ENCODE data around the gene RALGAPA1.
"Not testable (repeated sequence)": the region's sequence is repeated elsewhere in the genome, so short reads cannot be mapped to it uniquely, and the experiment has no call there.

The RALGAPA1 gene

DNA sequence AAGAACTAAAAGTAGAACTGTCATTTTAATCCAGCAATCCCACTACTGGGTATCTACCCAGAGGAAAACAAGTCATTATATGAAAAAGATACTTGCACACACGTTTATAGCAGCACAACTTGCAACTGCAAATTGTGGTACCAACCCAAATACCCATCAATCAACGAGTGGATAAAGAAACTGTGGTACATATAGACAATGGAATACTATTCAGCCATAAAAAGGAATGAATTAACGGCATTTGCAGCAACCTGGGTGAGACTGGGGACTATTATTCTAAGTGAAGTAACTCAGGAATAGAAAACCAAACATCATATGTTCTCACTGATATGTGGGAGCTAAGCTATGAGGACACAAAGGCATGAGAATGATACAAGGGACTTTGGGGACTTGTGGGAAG is 73.9 kb downstream of the RALGAPA1 start:
- not testable (repeated sequence) for H3K4me1 ChIP-seq (ENCODE audit: control insufficient read depth, insufficient read depth, low read length, poor library complexity, severe bottlenecking); H3K4me3 ChIP-seq (ENCODE audit: extremely low read depth, insufficient read depth, low read length, poor library complexity, severe bottlenecking); H3K27ac ChIP-seq (ENCODE audit: low read depth, low read length, severe bottlenecking); H3K36me3 ChIP-seq (ENCODE audit: control insufficient read depth, insufficient read depth, low read length); H3K9me3 ChIP-seq (ENCODE audit: control insufficient read depth, low read length)
- WGBS, 2 experiments (ENCODE audit: insufficient coverage in 2 of 2), result no CpG with 5 or more reads among the region's 3 CpGs

- not testable (repeated sequence) for H3K4me1 ChIP-seq (ENCODE audit: control insufficient read depth, insufficient read depth, low read length, poor library complexity, severe bottlenecking)
These were observed 75.6 kb downstream of the RALGAPA1 start for GRCh38 chr14:35733510-35733909.

DNA sequence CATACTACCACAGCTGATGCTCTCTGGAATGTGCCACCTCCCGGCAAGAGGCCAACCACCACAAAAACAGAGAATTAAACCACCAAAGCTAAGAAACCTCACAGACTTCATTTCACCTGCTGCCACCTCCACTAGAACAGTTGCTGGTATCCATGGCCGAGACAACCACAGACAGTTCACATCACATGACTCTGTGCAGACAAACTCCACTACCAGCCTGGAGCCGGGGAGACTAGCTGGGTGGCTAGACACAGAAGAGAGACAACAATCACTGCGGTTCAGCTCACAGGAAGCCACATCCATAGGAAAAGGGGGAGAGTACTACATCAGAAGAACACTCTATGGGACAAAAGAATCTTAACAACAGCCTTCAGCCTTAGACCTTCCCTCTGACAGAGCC is 78.2 kb downstream of the RALGAPA1 start:
- no peaks in the 10 kb centered on the region for H3K9me3 ChIP-seq (ENCODE audit: control insufficient read depth, low read length)
- H3K27ac ChIP-seq (ENCODE audit: low read depth, low read length, severe bottlenecking), result no peak overlapping the region
- no peaks in the 10 kb centered on the region for H3K36me3 ChIP-seq (ENCODE audit: control insufficient read depth, insufficient read depth, low read length)
- 80 to 100% methylated on average over 2 of the region's 4 CpGs for WGBS, 2 experiments (ENCODE audit: insufficient coverage in 2 of 2)
- no peaks in the 10 kb centered on the region for H3K4me1 ChIP-seq (ENCODE audit: control insufficient read depth, insufficient read depth, low read length, poor library complexity, severe bottlenecking)
- H3K4me3 ChIP-seq (ENCODE audit: extremely low read depth, insufficient read depth, low read length, poor library complexity, severe bottlenecking), result no peak overlapping the region

More at GRCh38 chr14:35733510-35733909, 75.6 kb downstream of the RALGAPA1 start:
- WGBS, 2 experiments (ENCODE audit: insufficient coverage in 2 of 2), result 89% methylated on average over 1 of the region's 1 CpG; no CpG with 5 or more reads in 1 of the 2 experiments
- H3K36me3 ChIP-seq (ENCODE audit: control insufficient read depth, insufficient read depth, low read length); H3K9me3 ChIP-seq (ENCODE audit: control insufficient read depth, low read length); H3K27ac ChIP-seq (ENCODE audit: low read depth, low read length, severe bottlenecking); H3K4me3 ChIP-seq (ENCODE audit: extremely low read depth, insufficient read depth, low read length, poor library complexity, severe bottlenecking): not testable (repeated sequence)

- Histone ChIP-seq H3K27ac (ENCODE audit: low read depth, low read length, severe bottlenecking) (no peak overlapping the region), H3K36me3 (ENCODE audit: control insufficient read depth, insufficient read depth, low read length) (no peaks in the 10 kb centered on the region), H3K4me3 (ENCODE audit: extremely low read depth, insufficient read depth, low read length, poor library complexity, severe bottlenecking) (no peak overlapping the region), H3K4me1 (ENCODE audit: control insufficient read depth, insufficient read depth, low read length, poor library complexity, severe bottlenecking) (no peaks in the 10 kb centered on the region), H3K9me3 (ENCODE audit: control insufficient read depth, low read length) (no peaks in the 10 kb centered on the region)
- WGBS, 2 experiments (ENCODE audit: insufficient coverage in 2 of 2), result 84 to 100% methylated on average over 1 to 2 of the region's 2 CpGs
These were observed 81.3 kb downstream of the RALGAPA1 start for GRCh38 chr14:35727764-35728163.

DNA sequence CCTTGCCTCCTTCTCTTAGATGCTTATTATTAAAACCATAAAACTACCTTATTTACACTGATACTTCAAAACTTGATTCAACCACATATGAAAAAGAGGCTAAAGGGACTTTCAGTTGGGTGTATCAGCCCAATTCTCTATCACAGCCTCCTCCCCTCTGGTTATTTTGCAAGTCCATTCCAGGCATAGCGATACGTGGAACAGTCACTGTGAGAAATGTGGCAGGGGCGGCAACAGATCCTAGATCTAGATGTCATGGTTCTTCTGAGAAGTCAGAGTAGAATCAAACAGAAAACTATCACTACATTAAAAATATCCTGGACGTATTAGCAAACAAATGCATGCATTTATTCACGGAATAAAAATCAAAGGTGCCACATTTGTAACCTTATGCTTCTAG is 83.2 kb downstream of the RALGAPA1 start:
- WGBS, 2 experiments (ENCODE audit: insufficient coverage in 2 of 2), result 84 to 100% methylated on average over 2 of the region's 5 CpGs
- no peaks in the 10 kb centered on the region for H3K9me3 ChIP-seq (ENCODE audit: control insufficient read depth, low read length)
- no peaks in the 10 kb centered on the region for H3K4me1 ChIP-seq (ENCODE audit: control insufficient read depth, insufficient read depth, low read length, poor library complexity, severe bottlenecking)
- no peak overlapping the region for H3K4me3 ChIP-seq (ENCODE audit: extremely low read depth, insufficient read depth, low read length, poor library complexity, severe bottlenecking)
- H3K27ac ChIP-seq (ENCODE audit: low read depth, low read length, severe bottlenecking), result no peak overlapping the region
- H3K36me3 ChIP-seq (ENCODE audit: control insufficient read depth, insufficient read depth, low read length), result no peaks in the 10 kb centered on the region

GRCh38 chr14:35715079-35715478 is 94.0 kb downstream of the RALGAPA1 start:
- WGBS, 2 experiments (ENCODE audit: insufficient coverage in 2 of 2), result no CpG with 5 or more reads among the region's 1 CpG
- Histone ChIP-seq H3K4me1 (ENCODE audit: control insufficient read depth, insufficient read depth, low read length, poor library complexity, severe bottlenecking) (no peaks in the 10 kb centered on the region), H3K9me3 (ENCODE audit: control insufficient read depth, low read length) (no peaks in the 10 kb centered on the region), H3K36me3 (ENCODE audit: control insufficient read depth, insufficient read depth, low read length) (no peaks in the 10 kb centered on the region), H3K27ac (ENCODE audit: low read depth, low read length, severe bottlenecking) (no peak overlapping the region), H3K4me3 (ENCODE audit: extremely low read depth, insufficient read depth, low read length, poor library complexity, severe bottlenecking) (no peak overlapping the region)

- WGBS, 2 experiments (ENCODE audit: insufficient coverage in 2 of 2), result 71 to 80% methylated on average over 2 to 3 of the region's 3 CpGs
- no peak overlapping the region for H3K4me3 ChIP-seq (ENCODE audit: extremely low read depth, insufficient read depth, low read length, poor library complexity, severe bottlenecking)
- no peaks in the 10 kb centered on the region for H3K9me3 ChIP-seq (ENCODE audit: control insufficient read depth, low read length)
- no peak overlapping the region for H3K27ac ChIP-seq (ENCODE audit: low read depth, low read length, severe bottlenecking)
- H3K4me1 ChIP-seq (ENCODE audit: control insufficient read depth, insufficient read depth, low read length, poor library complexity, severe bottlenecking), result no peaks in the 10 kb centered on the region
- H3K36me3 ChIP-seq (ENCODE audit: control insufficient read depth, insufficient read depth, low read length), result no peaks in the 10 kb centered on the region
These were observed 96.6 kb downstream of the RALGAPA1 start for GRCh38 chr14:35712466-35712865.

DNA sequence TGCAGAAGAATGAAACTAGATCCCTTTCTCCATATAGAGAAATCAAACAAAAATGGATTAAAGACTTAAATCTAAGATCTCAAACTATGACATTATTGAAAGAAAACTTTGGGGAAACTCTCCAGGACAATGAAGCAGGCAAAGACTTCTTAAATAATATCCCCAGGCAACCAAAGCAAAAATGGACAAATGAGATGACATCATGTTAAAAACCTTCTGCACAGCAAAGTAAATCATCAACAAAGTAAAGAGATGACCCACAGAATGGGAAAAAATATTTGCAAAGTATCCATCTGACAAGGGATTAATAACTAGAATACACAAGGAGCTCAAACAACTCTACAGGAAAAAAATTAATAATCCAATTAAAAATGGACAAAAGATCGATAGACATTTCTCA is 101.0 kb downstream of the RALGAPA1 start:
- 100% methylated on average over 1 of the region's 1 CpG; no CpG with 5 or more reads in 1 of the 2 experiments for WGBS, 2 experiments (ENCODE audit: insufficient coverage in 2 of 2)
- H3K4me3 ChIP-seq (ENCODE audit: extremely low read depth, insufficient read depth, low read length, poor library complexity, severe bottlenecking), result no peak overlapping the region
- H3K9me3 ChIP-seq (ENCODE audit: control insufficient read depth, low read length), result no peaks in the 10 kb centered on the region
- H3K36me3 ChIP-seq (ENCODE audit: control insufficient read depth, insufficient read depth, low read length), result no peaks in the 10 kb centered on the region
- no peaks in the 10 kb centered on the region for H3K4me1 ChIP-seq (ENCODE audit: control insufficient read depth, insufficient read depth, low read length, poor library complexity, severe bottlenecking)
- no peak overlapping the region for H3K27ac ChIP-seq (ENCODE audit: low read depth, low read length, severe bottlenecking)

GRCh38 chr14:35705636-35706035 is 103.5 kb downstream of the RALGAPA1 start:
- H3K4me1 ChIP-seq (ENCODE audit: control insufficient read depth, insufficient read depth, low read length, poor library complexity, severe bottlenecking), result no peaks in the 10 kb centered on the region
- H3K27ac ChIP-seq (ENCODE audit: low read depth, low read length, severe bottlenecking), result no peak overlapping the region
- WGBS, 2 experiments (ENCODE audit: insufficient coverage in 2 of 2), result 100% methylated on average over 1 of the region's 2 CpGs; no CpG with 5 or more reads in 1 of the 2 experiments
- H3K9me3 ChIP-seq (ENCODE audit: control insufficient read depth, low read length), result no peaks in the 10 kb centered on the region
- H3K4me3 ChIP-seq (ENCODE audit: extremely low read depth, insufficient read depth, low read length, poor library complexity, severe bottlenecking), result no peak overlapping the region
- no peaks in the 10 kb centered on the region for H3K36me3 ChIP-seq (ENCODE audit: control insufficient read depth, insufficient read depth, low read length)

DNA sequence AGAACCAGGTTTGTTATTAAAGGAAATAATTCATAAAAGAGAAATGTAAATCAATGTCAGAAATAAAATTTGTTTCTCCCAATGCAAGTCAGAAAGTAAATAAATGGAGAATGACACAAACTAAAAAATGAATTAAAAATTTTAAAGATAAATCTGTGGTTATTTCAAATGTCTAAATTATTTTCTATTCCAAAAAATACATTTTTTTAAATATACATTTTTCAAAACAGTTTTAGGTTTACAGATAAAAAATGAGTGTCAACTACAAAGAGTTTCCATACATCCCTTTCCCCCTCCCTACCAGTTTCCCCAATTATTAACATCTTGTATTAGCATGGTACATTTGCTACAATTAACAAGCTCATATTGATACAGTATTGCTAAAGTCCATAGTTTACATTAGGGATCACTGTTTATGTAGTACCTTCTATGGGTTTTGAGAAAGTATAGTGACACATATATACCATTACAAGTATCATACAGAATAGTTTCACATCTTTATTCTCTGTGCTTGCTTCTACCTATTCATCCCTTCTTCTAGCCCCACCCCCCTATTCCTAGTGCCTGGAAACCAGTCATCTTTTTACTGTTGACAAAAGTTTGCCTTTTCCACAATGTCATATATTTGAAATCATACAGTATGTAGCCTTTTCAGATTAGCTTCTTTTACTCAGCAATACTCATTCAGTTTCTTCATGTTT is 104.2 kb downstream of the RALGAPA1 start:
- no peaks in the 10 kb centered on the region for H3K9me3 ChIP-seq (ENCODE audit: control insufficient read depth, low read length)
- H3K4me1 ChIP-seq (ENCODE audit: control insufficient read depth, insufficient read depth, low read length, poor library complexity, severe bottlenecking), result no peaks in the 10 kb centered on the region
- H3K27ac ChIP-seq (ENCODE audit: low read depth, low read length, severe bottlenecking), result no peak overlapping the region
- H3K4me3 ChIP-seq (ENCODE audit: extremely low read depth, insufficient read depth, low read length, poor library complexity, severe bottlenecking), result no peak overlapping the region
- no peaks in the 10 kb centered on the region for H3K36me3 ChIP-seq (ENCODE audit: control insufficient read depth, insufficient read depth, low read length)

- no peak overlapping the region for H3K4me3 ChIP-seq (ENCODE audit: extremely low read depth, insufficient read depth, low read length, poor library complexity, severe bottlenecking)
- H3K4me1 ChIP-seq (ENCODE audit: control insufficient read depth, insufficient read depth, low read length, poor library complexity, severe bottlenecking), result no peaks in the 10 kb centered on the region
- H3K9me3 ChIP-seq (ENCODE audit: control insufficient read depth, low read length), result no peaks in the 10 kb centered on the region
- no peak overlapping the region for H3K27ac ChIP-seq (ENCODE audit: low read depth, low read length, severe bottlenecking)
- 85 to 97% methylated on average over 4 of the region's 4 CpGs for WGBS, 2 experiments (ENCODE audit: insufficient coverage in 2 of 2)
- H3K36me3 ChIP-seq (ENCODE audit: control insufficient read depth, insufficient read depth, low read length), result no peaks in the 10 kb centered on the region
These were observed 107.6 kb downstream of the RALGAPA1 start for GRCh38 chr14:35701531-35701930.
